GM23248 (cell line): ENCODE results near the gene AMFR.

Experiments
- EZH2 ChIP-seq: fragments of 200-600 bp; sonication (generic); IDR thresholded peaks from 2 replicates; pipeline ENCODE4 v1.6.1; 2018; ENCODE audit warnings: antibody characterized with exemption, mild to moderate bottlenecking; ENCODE audit not compliant: insufficient read depth, poor library complexity, severe bottlenecking
- EZH2phosphoT487 ChIP-seq: fragments of 200-600 bp; sonication (generic); IDR thresholded peaks from 2 replicates; pipeline ENCODE4 v1.6.1; 2018; ENCODE audit warnings: antibody characterized with exemption, moderate library complexity, mild to moderate bottlenecking, low read depth; ENCODE audit not compliant: insufficient read depth

GRCh38 chr16:56352351-56353053 is 72.8 kb downstream of the AMFR start:
- no peak for TF ChIP-seq EZH2
- no peak for TF ChIP-seq EZH2phosphoT487
